ENCODE results near the gene KCNK4. TPM values are rescaled to one million over a fixed set of nuclear protein-coding genes. Genes with fewer than 3 reads are reported as not detected.
A peak's percentile ranks its signal among the peaks of the same experiment; 100 is the strongest.

KCNK4 gene
- total RNA-seq, 1 experiment from 2014 or later, result 0.28 TPM

- Histone ChIP-seq H3K4me1 (ENCODE audit: insufficient read depth, low read length) (no peaks in the 10 kb centered on the region), H4K91ac (ENCODE audit: insufficient read length, low read depth, low read length) (no peak overlapping the region), H2BK5ac (ENCODE audit: insufficient read length, low read length) (no peak overlapping the region), H3K9me3 (ENCODE audit: control insufficient read depth, low read depth, low read length) (no peaks in the 10 kb centered on the region), H3K9ac (ENCODE audit: extremely low read depth, insufficient read length, low read length) (no peak overlapping the region), H4K8ac (replicated peaks; ENCODE audit: insufficient read length, low read depth, low read length) (no peak overlapping the region), H2AFZ (ENCODE audit: low read length) (no peak overlapping the region), H3K4me2 (ENCODE audit: insufficient read depth, insufficient read length, low read length) (no peak overlapping the region), H2AK5ac (ENCODE audit: insufficient read length, low read length) (no peak overlapping the region), H3K56ac (ENCODE audit: insufficient read length, low read depth, low read length) (no peak overlapping the region), H3K27me3 (ENCODE audit: insufficient read depth, low read length) (no peaks in the 10 kb centered on the region), H2BK20ac (ENCODE audit: low read depth, low read length, poor library complexity, severe bottlenecking) (no peak overlapping the region), H3K79me1 (ENCODE audit: insufficient read depth, low read depth, low read length, poor library complexity, severe bottlenecking) (no peaks in the 10 kb centered on the region), H4K5ac (ENCODE audit: insufficient read length, low read depth, low read length) (no peak overlapping the region), H3K23me2 (ENCODE audit: insufficient read length, low read depth, low read length, poor library complexity, severe bottlenecking) (no peaks in the 10 kb centered on the region), H4K20me1 (ENCODE audit: control insufficient read depth, insufficient read depth, insufficient read length) (no peaks in the 10 kb centered on the region), H2BK15ac (ENCODE audit: low read depth, low read length) (no peak overlapping the region), H3K14ac (ENCODE audit: insufficient read depth, low read length) (no peak overlapping the region; the same call in 1 of the 2 replicates), H3K27ac (ENCODE audit: insufficient read length, low read depth, low read length) (no peak overlapping the region), H3K23ac (ENCODE audit: insufficient read length, low read depth, low read length) (no peak overlapping the region), H3K4ac (ENCODE audit: low read depth, low read length) (no peak overlapping the region), H3K79me2 (ENCODE audit: insufficient read depth, low read length) (no peaks in the 10 kb centered on the region), H2BK120ac (ENCODE audit: low read depth, low read length, poor library complexity, severe bottlenecking) (no peak overlapping the region), H3T11ph (ENCODE audit: low read length) (no peak overlapping the region), H3K18ac (ENCODE audit: insufficient read length, low read depth, low read length) (no peak overlapping the region), H2BK12ac (ENCODE audit: insufficient read length, low read depth, low read length) (no peak overlapping the region)
- Mint-ChIP-seq H3K4me1 (peaks cover 5 to 12% of the 10 kb centered on the region in 2 experiments; a peak in 3 of 4 replicates), H3K36me3 (ENCODE audit: insufficient read depth in 1 of 3, low read depth in 3 of 3) (peaks cover 43 to 84% (median 67%) of the 10 kb centered on the region in 3 experiments), H3K27ac (peak overlapping the region; percentile 31 to 77 (median 49); a peak in 3 of 7 replicates), H3K4me3 (peak overlapping the region in 1 of 2 experiments; percentile 46; a peak in 2 of 5 replicates), H3K27me3 (ENCODE audit: low read depth) (no peaks in the 10 kb centered on the region), H3K9me3 (no peaks in the 10 kb centered on the region)
- no CpG with 5 or more reads among the region's 29 CpGs for WGBS (ENCODE audit: extremely low coverage, insufficient read length, low lambda C conversion rate)
- peak; percentile 19; the same call in 1 of the 3 replicates for TF ChIP-seq CTCF (conservative IDR thresholded peaks at IDR 0.05)
- DNase-seq, result peak; percentile 62
These were observed 27.8 kb upstream of the KCNK4 start for GRCh38 chr11:64263021-64263946.

Measured in H9 (cell line).